RWPE2 (cell line): ENCODE data around the gene TMEM163.
A peak's percentile ranks its signal among the peaks of the same experiment; 100 is the strongest.

Experiments used
- ATAC-seq: fragments of 200-7000 bp; cut with Tn5 transposase; 3 replicates; pipeline ENCODE4 v1.9.1; 2021; ENCODE audit warnings: low read depth
- DNase-seq: peaks from one replicate; pipeline ENCODE4 v3.0.0-alpha.2; 2020; ENCODE audit warnings: low spot score
- H3K27ac ChIP-seq: fragments of 450-650 bp; 2 replicates; pipeline ENCODE4 v1.5.1; 2017; ENCODE audit warnings: mild to moderate bottlenecking; ENCODE audit not compliant: poor library complexity, severe bottlenecking
- H3K27me3 ChIP-seq: fragments of 250-450 bp; sonication (Bioruptor Pico); 2 replicates; pipeline ENCODE4 v1.5.1; 2021; ENCODE audit warnings: mild to moderate bottlenecking, moderate library complexity; ENCODE audit not compliant: insufficient read depth, poor library complexity, severe bottlenecking
- H3K36me3 ChIP-seq: fragments of 250-450 bp; sonication (Bioruptor Pico); 2 replicates; pipeline ENCODE4 v1.5.1; 2020; ENCODE audit warnings: low read depth, mild to moderate bottlenecking, moderate library complexity
- H3K4me1 ChIP-seq: fragments of 250-450 bp; sonication (Bioruptor Pico); 2 replicates; pipeline ENCODE4 v1.5.1; 2021; ENCODE audit warnings: mild to moderate bottlenecking, moderate library complexity; ENCODE audit not compliant: insufficient read depth, poor library complexity, severe bottlenecking
- H3K4me3 ChIP-seq: fragments of 250-450 bp; sonication (Bioruptor Pico); 2 replicates; pipeline ENCODE4 v1.5.1; 2021; ENCODE audit warnings: mild to moderate bottlenecking, moderate library complexity; ENCODE audit not compliant: severe bottlenecking
- H3K9me3 ChIP-seq: fragments of 250-450 bp; sonication (Bioruptor Pico); 2 replicates; pipeline ENCODE4 v1.5.1; 2021; ENCODE audit warnings: mild to moderate bottlenecking, moderate library complexity; ENCODE audit not compliant: severe bottlenecking
- CTCF ChIP-seq: fragments of 450-650 bp; IDR thresholded peaks from one replicate; pipeline ENCODE4 v1.5.1; 2017; ENCODE audit warnings: mild to moderate bottlenecking, moderate library complexity; ENCODE audit not compliant: poor library complexity, severe bottlenecking

Gene TMEM163

DNA sequence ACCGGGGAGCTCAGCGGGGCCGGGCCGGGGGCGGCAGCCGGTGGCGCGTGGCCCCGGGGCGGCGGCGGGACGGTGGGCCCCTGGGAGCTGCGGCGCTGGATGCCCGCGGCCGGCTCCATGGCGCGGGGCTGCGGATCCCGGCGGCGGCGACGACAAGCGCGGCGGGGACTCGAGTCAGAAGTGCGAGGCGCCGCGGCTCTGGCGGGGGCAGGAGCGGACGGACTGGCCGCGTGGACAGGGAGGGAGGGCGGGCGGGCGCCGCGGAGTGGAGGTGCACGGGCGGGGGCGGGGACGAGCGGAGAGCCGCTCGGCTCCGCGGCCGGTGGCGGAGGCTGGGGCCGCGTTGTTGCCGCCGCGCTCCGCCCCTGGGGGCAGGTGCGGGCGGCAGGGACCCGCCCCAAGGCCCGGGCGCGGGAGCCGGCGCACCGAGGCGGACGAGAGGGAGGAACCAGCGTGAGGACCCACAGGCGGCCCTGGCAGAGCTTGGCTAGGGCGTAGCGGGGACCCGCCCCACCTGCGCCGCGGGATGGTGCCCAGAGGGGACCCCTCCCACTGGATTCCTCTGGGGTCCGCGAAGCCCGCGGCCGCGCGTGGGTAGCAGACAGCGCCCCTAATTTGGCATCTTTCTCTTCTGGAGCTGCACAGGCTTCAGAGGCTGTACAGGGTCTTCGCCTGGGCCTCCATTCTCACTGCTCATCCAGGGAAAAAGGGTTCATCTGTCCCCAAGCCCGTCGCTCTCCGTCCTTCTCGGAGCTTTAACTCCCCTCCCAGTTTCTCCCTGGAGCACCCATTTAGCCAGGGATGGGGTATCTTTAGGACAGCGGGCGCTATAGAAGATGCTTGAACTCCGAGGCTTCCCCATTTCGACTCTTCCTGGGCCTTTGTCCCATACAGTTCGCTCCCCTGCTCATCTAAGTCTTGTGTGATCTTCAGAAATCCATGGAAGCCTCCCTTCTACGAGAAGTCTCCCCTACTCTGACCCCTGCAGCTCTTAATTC is at the start of gene TMEM163:
TMEM163 (minus strand) TSS at position 184 of the 998 bp plus-strand sequence.
- Histone ChIP-seq H3K9me3 (no peaks in the 10 kb centered on the region), H3K4me1 (no peaks in the 10 kb centered on the region), H3K27ac (no peak within 1 kb of the TSS), H3K27me3 (peaks cover 89% of the 10 kb centered on the region), H3K4me3 (peak within 1 kb of the TSS; percentile 16), H3K36me3 (no peaks in the 10 kb centered on the region)
- ATAC-seq (no peak; the same call in 2 of the 3 replicates), DNase-seq (no peak)
- TF ChIP-seq CTCF, result no peak

GRCh38 chr2:134766583-134766982 is 47.8 kb upstream of the TMEM163 start:
- no peak overlapping the region for H3K4me3 ChIP-seq
- no peaks in the 10 kb centered on the region for H3K9me3 ChIP-seq
- no peak for TF ChIP-seq CTCF
- H3K4me1 ChIP-seq, result no peaks in the 10 kb centered on the region
- H3K27me3 ChIP-seq, result no peaks in the 10 kb centered on the region
- H3K27ac ChIP-seq, result no peak overlapping the region
- H3K36me3 ChIP-seq, result no peaks in the 10 kb centered on the region
- DNase-seq (no peak), ATAC-seq (no peak)

DNA sequence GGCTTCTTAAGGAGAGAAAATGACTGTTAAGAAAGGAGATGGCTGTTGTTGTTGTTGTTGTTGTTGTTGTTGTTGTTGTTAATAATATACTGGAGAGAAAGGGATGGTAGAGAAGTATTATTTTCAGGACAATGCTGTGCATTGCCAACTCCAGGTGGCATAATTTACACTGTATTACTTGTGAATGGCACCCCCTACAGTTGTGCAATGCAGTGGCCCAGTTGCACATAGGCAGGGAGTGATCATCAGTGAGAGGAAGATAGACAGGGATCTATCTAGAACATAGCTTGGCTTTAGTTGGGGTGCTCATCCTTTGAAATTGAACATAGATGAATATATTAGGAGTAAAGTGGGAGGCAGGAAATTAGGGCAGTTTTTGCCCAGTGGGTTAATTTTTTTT is 47.2 kb upstream of the TMEM163 start:
- no peak for ATAC-seq
- Histone ChIP-seq H3K4me1 (no peaks in the 10 kb centered on the region), H3K27ac (no peak overlapping the region), H3K36me3 (no peaks in the 10 kb centered on the region), H3K9me3 (no peaks in the 10 kb centered on the region), H3K4me3 (no peak overlapping the region), H3K27me3 (no peaks in the 10 kb centered on the region)
- TF ChIP-seq CTCF, result no peak
- no peak for DNase-seq

DNA sequence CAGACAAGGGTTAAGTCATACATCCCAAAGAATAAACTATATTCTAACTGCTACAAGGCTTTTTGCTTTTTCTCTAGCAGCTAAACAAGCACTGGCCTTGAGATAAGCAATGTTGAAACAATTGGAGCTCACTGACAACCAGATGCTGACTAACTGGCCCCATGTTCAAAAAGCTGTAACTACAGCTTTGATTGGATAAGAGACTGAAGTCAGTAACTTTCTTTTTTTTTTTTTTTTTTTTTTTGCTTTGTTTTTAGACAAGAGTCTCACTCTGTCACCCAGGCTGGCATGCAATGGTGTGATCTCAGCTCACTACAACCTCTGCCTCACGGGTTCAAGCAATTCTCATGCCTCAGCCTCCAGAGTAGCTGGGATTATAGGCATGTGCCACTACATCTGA is 45.4 kb upstream of the TMEM163 start:
- DNase-seq, result no peak
- no peaks in the 10 kb centered on the region for H3K36me3 ChIP-seq
- no peaks in the 10 kb centered on the region for H3K4me1 ChIP-seq
- no peak overlapping the region for H3K27ac ChIP-seq
- H3K4me3 ChIP-seq, result no peak overlapping the region
- no peaks in the 10 kb centered on the region for H3K9me3 ChIP-seq
- TF ChIP-seq CTCF, result no peak
- H3K27me3 ChIP-seq, result no peaks in the 10 kb centered on the region
- no peak for ATAC-seq
